Upper lobe of left lung (tissue), 4 donors: ENCODE results near the gene PRR29.

Experiments
- EP300 ChIP-seq, 4 donors: sonication (generic); formaldehyde crosslinking; IDR thresholded peaks; one replicate each; pipeline ENCODE4 v1.5.1; 2017; ENCODE audit warnings: antibody characterized with exemption in 4 of 4, control low read depth in 2 of 4
- POLR2A ChIP-seq, 4 donors: fragments of 450-650 bp; IDR thresholded peaks; one replicate each; pipeline ENCODE4 v1.5.1; 2016 to 2017; ENCODE audit warnings: antibody characterized with exemption in 4 of 4, mild to moderate bottlenecking in 2 of 4
- TF ChIP-seq, protein P1 (sequence below), 6 experiments: fragments of 450-650 bp in 4 of 6; fragments of 200-600 bp in 2 of 6; sonication (generic) in 2 of 6; IDR thresholded peaks; one replicate each; pipeline ENCODE4 v1.5.1; 2016 to 2019; ENCODE audit warnings: antibody characterized with exemption in 6 of 6

DNA sequence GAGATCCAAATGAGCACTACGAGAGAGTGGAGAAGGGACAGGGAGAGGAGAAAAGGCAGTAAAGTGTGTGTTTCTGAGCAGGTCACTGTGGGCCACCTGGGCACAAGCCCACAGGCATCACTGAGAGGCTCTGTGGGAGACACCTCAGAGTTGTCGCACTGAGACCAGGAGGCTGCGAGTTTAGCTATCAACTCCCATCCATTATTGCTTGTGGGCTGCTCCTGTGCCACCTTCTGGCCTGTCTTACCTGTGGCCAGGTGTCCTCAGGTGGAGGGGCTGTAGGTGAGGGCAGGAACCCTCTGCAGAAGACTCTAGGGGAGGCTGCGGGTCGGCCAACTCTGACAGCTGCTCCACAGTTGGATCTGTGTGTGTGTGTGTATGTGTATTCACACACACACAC is 2.5 kb upstream of the PRR29 start:
- TF ChIP-seq, protein P1, sequence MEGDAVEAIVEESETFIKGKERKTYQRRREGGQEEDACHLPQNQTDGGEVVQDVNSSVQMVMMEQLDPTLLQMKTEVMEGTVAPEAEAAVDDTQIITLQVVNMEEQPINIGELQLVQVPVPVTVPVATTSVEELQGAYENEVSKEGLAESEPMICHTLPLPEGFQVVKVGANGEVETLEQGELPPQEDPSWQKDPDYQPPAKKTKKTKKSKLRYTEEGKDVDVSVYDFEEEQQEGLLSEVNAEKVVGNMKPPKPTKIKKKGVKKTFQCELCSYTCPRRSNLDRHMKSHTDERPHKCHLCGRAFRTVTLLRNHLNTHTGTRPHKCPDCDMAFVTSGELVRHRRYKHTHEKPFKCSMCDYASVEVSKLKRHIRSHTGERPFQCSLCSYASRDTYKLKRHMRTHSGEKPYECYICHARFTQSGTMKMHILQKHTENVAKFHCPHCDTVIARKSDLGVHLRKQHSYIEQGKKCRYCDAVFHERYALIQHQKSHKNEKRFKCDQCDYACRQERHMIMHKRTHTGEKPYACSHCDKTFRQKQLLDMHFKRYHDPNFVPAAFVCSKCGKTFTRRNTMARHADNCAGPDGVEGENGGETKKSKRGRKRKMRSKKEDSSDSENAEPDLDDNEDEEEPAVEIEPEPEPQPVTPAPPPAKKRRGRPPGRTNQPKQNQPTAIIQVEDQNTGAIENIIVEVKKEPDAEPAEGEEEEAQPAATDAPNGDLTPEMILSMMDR (IDR thresholded peaks at IDR 0.05): no peak
- TF ChIP-seq POLR2A (IDR thresholded peaks at IDR 0.05) (no peak), EP300 (IDR thresholded peaks at IDR 0.05) (no peak)
